ENCODE data around the gene DNAH14. TPM values are rescaled to one million over a fixed set of nuclear protein-coding genes. Genes with fewer than 3 reads are reported as not detected.

DNAH14 gene
- total RNA-seq, 1 donor from 2014 or later: 14.4 TPM

- Histone ChIP-seq H3K9me3 (no peaks in the 10 kb centered on the region), H3K27me3 (ENCODE audit: low read depth) (no peaks in the 10 kb centered on the region), H3K36me3 (no peaks in the 10 kb centered on the region), H3K4me1 (peaks cover 45% of the 10 kb centered on the region), H3K27ac (peak overlapping the region; percentile 56), H3K4me3 (no peak overlapping the region)
- no peak for TF ChIP-seq CTCF (IDR thresholded peaks at IDR 0.05)
- ATAC-seq: peak in 1 of 2 donors; percentile 2
- intact Hi-C loops (cut with DNase I): no loop called here
- no peak for DNase-seq
These were observed 518.2 kb downstream of the DNAH14 start for GRCh38 chr1:225447650-225448089.

- intact Hi-C loops (cut with DNase I): no loop called here
- ATAC-seq (no peak), DNase-seq (no peak)
- no peak for TF ChIP-seq CTCF (IDR thresholded peaks at IDR 0.05)
- H3K4me1 ChIP-seq: peaks cover 41% of the 10 kb centered on the region
- H3K36me3 ChIP-seq: no peaks in the 10 kb centered on the region
- H3K27me3 ChIP-seq (ENCODE audit: low read depth): no peaks in the 10 kb centered on the region
- peak overlapping the region; percentile 46 for H3K27ac ChIP-seq
- no peaks in the 10 kb centered on the region for H3K9me3 ChIP-seq
- H3K4me3 ChIP-seq: no peak overlapping the region
These were observed 518.8 kb downstream of the DNAH14 start for GRCh38 chr1:225448146-225448805.
